Ovary (tissue), 9 donors: ENCODE results near the gene PPCDC. TPM values are rescaled to one million over a fixed set of nuclear protein-coding genes. Genes with fewer than 3 reads are reported as not detected.
"Not testable (repeated sequence)": the region's sequence is repeated elsewhere in the genome, so short reads cannot be mapped to it uniquely, and the experiment has no call there.

Source experiments
- DNase-seq, 5 donors: peaks; one replicate each; pipeline ENCODE4 v3.0.0-alpha.2; 2019 to 2020
- H3K27ac ChIP-seq, 2 donors: fragments of 200-600 bp; one replicate each; pipeline versions ENCODE4 v1.5.1 to v1.8.0; 2019 to 2022
- H3K27me3 ChIP-seq: fragments of 200-600 bp; one replicate; pipeline ENCODE4 v1.8.0; 2022
- H3K36me3 ChIP-seq: fragments of 200-600 bp; sonication (generic); one replicate; pipeline ENCODE4 v1.5.1; 2019
- H3K4me1 ChIP-seq: one replicate; pipeline ENCODE4 v1.8.1; 2013; ENCODE audit warnings: mild to moderate bottlenecking, moderate library complexity; ENCODE audit not compliant: insufficient read depth
- H3K4me3 ChIP-seq: fragments of 200-600 bp; sonication (generic); one replicate; pipeline ENCODE4 v1.5.1; 2017
- H3K9me3 ChIP-seq, 2 donors: fragments of 200-600 bp in 1 of 2; sonication (generic) in 1 of 2; one replicate each; pipeline versions ENCODE4 v1.5.1 to v1.8.1; 2013 to 2019; ENCODE audit warnings: mild to moderate bottlenecking in 1 of 2, moderate library complexity in 1 of 2
- EP300 ChIP-seq: sonication (generic); formaldehyde crosslinking; IDR thresholded peaks from one replicate; pipeline ENCODE4 v1.6.1; 2017; ENCODE audit warnings: antibody characterized with exemption
- POLR2A ChIP-seq: fragments of 450-650 bp; IDR thresholded peaks from one replicate; pipeline ENCODE4 v1.6.1; 2017; ENCODE audit warnings: antibody characterized with exemption, mild to moderate bottlenecking, moderate library complexity
- WGBS, 3 donors: extraction: QIAGEN DNeasy Blood & Tissue Kit in 1 of 3; methylation state at CpG; one replicate each; pipeline versions ENCODE4 v1.1.5 to v1.1.7; 2013 to 2017; 5-methylcytosine and 5-hydroxymethylcytosine counted together
- intact Hi-C, 4 donors: fragments of 100-400 bp; cut with DNase I; formaldehyde crosslinking; loops; one replicate each; pipeline versions ENCODE4 v1.11.0 to v1.15.1; 2022 to 2023
- polyA plus RNA-seq, 2 donors: library from polyadenylated mRNA; stranded (reverse); fragments of 200-250 nt in 1 of 2; fragments of 350-450 nt in 1 of 2; fragmentation: Illumina TruSeq in 1 of 2; extraction: RNeasy Lipid Tissue Mini Kit (QIAGEN cat#74804) in 1 of 2; gene quantifications; one replicate each; pipeline ENCODE4 v1.2.3, GENCODE V29; 2013 to 2014
- total RNA-seq, 7 donors: library from RNA; depleted of rRNA in 2 of 7; stranded (reverse); fragments of >200 nt in 2 of 7; fragmentation: NEBNext Ultra II Directional in 3 of 7; extraction: Animal tissue kit (Norgen Biotek cat#: 25700) in 3 of 7; gene quantifications; one replicate each; pipeline versions ENCODE4 v1.1.0 to v1.2.4, GENCODE V29; 2016 to 2023
- TF ChIP-seq, protein P1 (sequence below), 3 donors: fragments of 450-650 bp in 2 of 3; fragments of 200-600 bp in 1 of 3; IDR thresholded peaks; one replicate each; pipeline versions ENCODE4 v1.5.1 to v1.8.0; 2016 to 2022; ENCODE audit warnings: antibody characterized with exemption in 3 of 3, mild to moderate bottlenecking in 1 of 3
- donor health status: DM: no; HTN: no; CAD: no; lungs with moderate emphysema.
- donor health status: DM: no; HTN: no; CAD: no.
- donor health status: Bipolar disorder and iron deficiency.
- donor health status: DM: yes; HTN: yes; CAD: no.
- donor health status: DM: no; HTN: no; CAD: no.
- donor health status: DM: yes; HTN: yes; CAD: no.

PPCDC gene
- total and polyA plus RNA-seq, 9 donors: 4.0 to 20.6 (median 9.7) TPM

- 86 to 100% (median 97%) methylated on average over 4 of the region's 4 CpGs for WGBS, 3 donors
- intact Hi-C loops: no loop called here
- no peak for DNase-seq
- Histone ChIP-seq H3K4me1 (peaks cover 7% of the 10 kb centered on the region), H3K36me3 (no peaks in the 10 kb centered on the region), H3K27me3 (no peaks in the 10 kb centered on the region), H3K9me3 (no peaks in the 10 kb centered on the region), H3K4me3 (no peak overlapping the region), H3K27ac (no peak overlapping the region)
- TF ChIP-seq EP300 (no peak), POLR2A (no peak)
- TF ChIP-seq, protein P1, sequence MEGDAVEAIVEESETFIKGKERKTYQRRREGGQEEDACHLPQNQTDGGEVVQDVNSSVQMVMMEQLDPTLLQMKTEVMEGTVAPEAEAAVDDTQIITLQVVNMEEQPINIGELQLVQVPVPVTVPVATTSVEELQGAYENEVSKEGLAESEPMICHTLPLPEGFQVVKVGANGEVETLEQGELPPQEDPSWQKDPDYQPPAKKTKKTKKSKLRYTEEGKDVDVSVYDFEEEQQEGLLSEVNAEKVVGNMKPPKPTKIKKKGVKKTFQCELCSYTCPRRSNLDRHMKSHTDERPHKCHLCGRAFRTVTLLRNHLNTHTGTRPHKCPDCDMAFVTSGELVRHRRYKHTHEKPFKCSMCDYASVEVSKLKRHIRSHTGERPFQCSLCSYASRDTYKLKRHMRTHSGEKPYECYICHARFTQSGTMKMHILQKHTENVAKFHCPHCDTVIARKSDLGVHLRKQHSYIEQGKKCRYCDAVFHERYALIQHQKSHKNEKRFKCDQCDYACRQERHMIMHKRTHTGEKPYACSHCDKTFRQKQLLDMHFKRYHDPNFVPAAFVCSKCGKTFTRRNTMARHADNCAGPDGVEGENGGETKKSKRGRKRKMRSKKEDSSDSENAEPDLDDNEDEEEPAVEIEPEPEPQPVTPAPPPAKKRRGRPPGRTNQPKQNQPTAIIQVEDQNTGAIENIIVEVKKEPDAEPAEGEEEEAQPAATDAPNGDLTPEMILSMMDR (IDR thresholded peaks at IDR 0.05): no peak
Observed at GRCh38 chr15:75070674-75071073, 47.3 kb downstream of the PPCDC start.

- H3K27me3 ChIP-seq: no peaks in the 10 kb centered on the region
- WGBS, 3 donors: 54 to 88% (median 72%) methylated on average over 3 of the region's 3 CpGs
- TF ChIP-seq, protein P1 (IDR thresholded peaks at IDR 0.05): no peak
- TF ChIP-seq EP300: no peak
- no peak for TF ChIP-seq POLR2A
- intact Hi-C loops: no loop called here
- no peak overlapping the region for H3K4me3 ChIP-seq
- no peaks in the 10 kb centered on the region for H3K9me3 ChIP-seq
- no peak overlapping the region for H3K27ac ChIP-seq
- H3K36me3 ChIP-seq: no peaks in the 10 kb centered on the region
- no peak for DNase-seq
- no peaks in the 10 kb centered on the region for H3K4me1 ChIP-seq
Observed at GRCh38 chr15:75073197-75073596, 49.8 kb downstream of the PPCDC start.

DNA sequence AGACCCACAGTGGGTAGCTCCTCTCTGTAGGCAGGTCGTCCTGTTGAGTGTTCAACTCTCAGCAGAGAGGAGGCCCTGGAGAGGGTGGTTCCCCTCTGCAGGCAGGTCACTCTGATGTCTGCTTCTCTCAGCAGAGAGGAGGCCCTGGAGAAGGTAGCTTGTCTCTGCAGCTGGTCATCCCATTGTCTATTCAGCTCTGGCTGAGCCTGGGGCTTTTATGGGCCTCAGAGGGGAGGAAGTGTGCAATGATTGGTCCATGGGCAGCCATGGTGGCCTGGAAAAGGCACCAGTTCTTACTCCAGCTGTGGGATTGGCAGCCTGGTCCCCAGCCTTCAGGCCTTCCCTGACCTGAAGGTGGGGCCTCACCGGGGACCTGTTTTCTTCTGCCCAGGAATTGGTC lies 52.9 kb downstream of the PPCDC start:
- TF ChIP-seq, protein P1 (IDR thresholded peaks at IDR 0.05): no peak
- TF ChIP-seq EP300 (no peak), POLR2A (no peak)
- intact Hi-C loops: no loop called here
- DNase-seq: no peak

DNA sequence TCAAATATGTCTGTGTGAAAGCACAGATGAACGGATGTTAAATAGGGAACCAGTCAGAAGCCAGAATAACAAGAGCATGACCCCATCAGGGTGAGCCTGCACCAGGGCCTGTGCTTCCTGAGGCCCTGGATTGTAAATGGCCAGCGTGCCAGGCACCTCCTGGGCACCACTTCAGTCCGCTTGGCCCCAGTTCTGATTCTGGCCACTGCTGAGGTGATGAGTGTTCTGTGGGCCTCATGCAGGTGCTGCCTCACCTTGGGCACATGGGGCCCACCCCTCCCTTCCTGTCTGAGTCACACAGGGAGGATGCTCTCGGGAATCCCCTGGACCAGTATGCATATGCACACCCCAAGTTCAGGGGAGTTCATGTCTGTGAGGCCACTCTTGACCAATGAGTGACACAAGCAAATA lies 54.2 kb downstream of the PPCDC start:
- H3K27ac ChIP-seq, H3K4me1 ChIP-seq, H3K9me3 ChIP-seq, H3K4me3 ChIP-seq, intact Hi-C loops, DNase-seq, H3K36me3 ChIP-seq, H3K27me3 ChIP-seq: not testable (repeated sequence)
- 87 to 95% (median 90%) methylated on average over 4 of the region's 4 CpGs for WGBS, 3 donors

More for the DNA sequence above, 52.9 kb downstream of the PPCDC start:
- no peaks in the 10 kb centered on the region for H3K36me3 ChIP-seq
- no peaks in the 10 kb centered on the region for H3K4me1 ChIP-seq
- H3K27ac ChIP-seq: no peak overlapping the region
- H3K4me3 ChIP-seq: no peak overlapping the region
- WGBS, 3 donors: 85 to 100% (median 88%) methylated on average over 2 of the region's 2 CpGs
- no peaks in the 10 kb centered on the region for H3K9me3 ChIP-seq
- no peaks in the 10 kb centered on the region for H3K27me3 ChIP-seq

GRCh38 chr15:75081150-75081549 lies 57.8 kb downstream of the PPCDC start:
- no peaks in the 10 kb centered on the region for H3K36me3 ChIP-seq
- H3K27me3 ChIP-seq: no peaks in the 10 kb centered on the region
- H3K4me1 ChIP-seq: no peaks in the 10 kb centered on the region
- H3K9me3 ChIP-seq: no peaks in the 10 kb centered on the region
- intact Hi-C loops: no loop called here
- WGBS, 3 donors: 93 to 96% (median 95%) methylated on average over 8 of the region's 8 CpGs
- H3K4me3 ChIP-seq: no peak overlapping the region
- TF ChIP-seq EP300 (no peak), POLR2A (no peak)
- TF ChIP-seq, protein P1 (IDR thresholded peaks at IDR 0.05): no peak
- no peak overlapping the region for H3K27ac ChIP-seq
- DNase-seq: no peak
